GM13976 (cell line): ENCODE results near the gene SCUBE2.

Source experiments
- DNase-seq: peaks from one replicate; pipeline ENCODE4 v3.0.0; 2012; ENCODE audit warnings: low spot score
- in situ Hi-C: fragments of 300-500 bp; cut with MboI; formaldehyde crosslinking; loops from one replicate; pipeline ENCODE4 v1.12.0; 2022; ENCODE audit warnings: low sequenced_read_pairs, mixed read lengths, inconsistent platforms; ENCODE audit not compliant: unreplicated experiment
- TF ChIP-seq, protein P1 (sequence below): IDR thresholded peaks from 2 replicates; pipeline ENCODE4 v1.5.1; 2012; ENCODE audit warnings: borderline replicate concordance, mild to moderate bottlenecking; ENCODE audit not compliant: insufficient read depth; ENCODE audit errors: extremely low read depth, missing control alignments, control extremely low read depth

SCUBE2 gene

DNA sequence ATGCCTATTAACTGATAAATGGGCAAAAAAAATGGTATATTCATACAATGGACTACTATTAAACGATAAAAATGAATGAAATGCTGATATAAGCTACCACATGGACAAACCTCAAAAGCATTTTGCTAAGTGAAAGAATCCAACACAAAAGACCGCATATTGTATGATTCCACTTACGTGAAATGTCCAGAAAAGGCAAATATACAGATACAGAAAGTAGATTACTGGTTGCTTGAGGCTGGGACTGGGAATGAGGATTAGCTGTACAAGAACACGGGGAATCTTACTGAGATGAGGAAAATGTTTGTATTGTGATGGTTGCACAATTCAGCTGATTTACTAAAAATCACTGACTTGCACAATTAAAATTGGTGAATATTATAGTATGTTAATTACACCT is 8.8 kb downstream of the SCUBE2 start:
- TF ChIP-seq, protein P1, sequence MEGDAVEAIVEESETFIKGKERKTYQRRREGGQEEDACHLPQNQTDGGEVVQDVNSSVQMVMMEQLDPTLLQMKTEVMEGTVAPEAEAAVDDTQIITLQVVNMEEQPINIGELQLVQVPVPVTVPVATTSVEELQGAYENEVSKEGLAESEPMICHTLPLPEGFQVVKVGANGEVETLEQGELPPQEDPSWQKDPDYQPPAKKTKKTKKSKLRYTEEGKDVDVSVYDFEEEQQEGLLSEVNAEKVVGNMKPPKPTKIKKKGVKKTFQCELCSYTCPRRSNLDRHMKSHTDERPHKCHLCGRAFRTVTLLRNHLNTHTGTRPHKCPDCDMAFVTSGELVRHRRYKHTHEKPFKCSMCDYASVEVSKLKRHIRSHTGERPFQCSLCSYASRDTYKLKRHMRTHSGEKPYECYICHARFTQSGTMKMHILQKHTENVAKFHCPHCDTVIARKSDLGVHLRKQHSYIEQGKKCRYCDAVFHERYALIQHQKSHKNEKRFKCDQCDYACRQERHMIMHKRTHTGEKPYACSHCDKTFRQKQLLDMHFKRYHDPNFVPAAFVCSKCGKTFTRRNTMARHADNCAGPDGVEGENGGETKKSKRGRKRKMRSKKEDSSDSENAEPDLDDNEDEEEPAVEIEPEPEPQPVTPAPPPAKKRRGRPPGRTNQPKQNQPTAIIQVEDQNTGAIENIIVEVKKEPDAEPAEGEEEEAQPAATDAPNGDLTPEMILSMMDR = no peak
- DNase-seq = no peak
- in situ Hi-C loops = no loop called here

DNA sequence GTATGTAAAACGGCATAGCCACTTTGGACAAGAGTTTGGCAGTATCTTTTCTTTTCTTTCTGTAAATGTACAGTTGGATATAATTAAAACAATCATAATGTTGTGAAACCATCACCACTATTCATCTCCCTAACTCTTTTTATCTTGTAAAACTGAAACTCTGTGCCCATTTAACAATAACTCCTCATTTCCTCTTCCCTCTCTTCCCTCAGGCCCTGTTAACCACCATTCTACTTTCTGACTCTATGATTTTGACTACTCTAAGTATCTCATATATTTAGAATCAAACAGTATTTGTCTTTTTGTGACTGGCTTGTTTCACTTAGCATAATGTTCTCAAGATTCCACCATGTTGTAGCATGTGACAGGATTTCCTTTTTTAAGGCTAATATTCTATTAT is 10.2 kb downstream of the SCUBE2 start:
- DNase-seq = no peak
- TF ChIP-seq, protein P1 = no peak
- in situ Hi-C loops = no loop called here

DNA sequence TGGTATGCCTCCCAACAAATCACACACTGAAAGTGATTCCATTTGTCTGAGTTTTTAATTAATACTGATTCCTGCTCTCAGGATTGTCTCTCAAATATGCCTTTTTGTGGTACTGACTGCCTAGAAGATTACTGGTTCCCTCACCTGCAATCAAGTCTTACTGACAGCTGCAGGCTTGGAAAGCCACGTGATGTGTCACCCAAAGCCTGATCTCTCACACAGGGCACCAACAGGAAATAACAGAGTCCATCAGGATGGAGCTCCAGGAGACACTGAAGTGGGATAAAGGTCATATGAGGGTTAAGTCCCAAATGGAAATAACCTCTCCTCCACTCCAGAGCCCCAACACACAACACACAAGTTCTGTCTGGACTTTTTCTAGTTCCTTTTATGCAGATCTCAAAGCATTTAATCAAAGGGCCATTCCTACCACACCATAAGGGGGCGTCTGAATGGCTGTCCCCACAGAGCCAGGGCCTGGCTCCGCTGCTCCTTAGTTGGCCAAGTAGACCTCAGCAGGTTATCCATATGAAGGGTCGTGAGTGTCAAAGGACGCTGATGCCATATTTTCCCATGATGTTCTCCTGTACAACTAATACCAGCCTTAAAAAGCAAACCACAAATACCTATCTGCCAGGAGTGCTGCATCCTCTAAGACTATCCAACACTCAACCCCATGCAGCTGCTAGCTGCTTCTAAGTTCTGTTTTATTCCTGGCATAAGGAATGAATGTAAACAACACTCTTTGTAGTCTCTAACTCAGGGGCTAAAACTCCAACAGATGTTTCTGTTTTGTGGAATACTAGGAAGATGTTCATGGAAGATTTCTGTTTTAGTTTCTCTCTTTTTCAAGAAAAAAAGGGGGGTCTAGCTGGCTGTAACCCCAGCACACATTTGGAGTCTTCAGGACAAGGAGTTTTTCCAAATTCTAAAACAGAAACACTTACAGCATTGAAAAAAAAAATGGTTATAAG is 13.0 kb downstream of the SCUBE2 start:
- DNase-seq = no peak
- in situ Hi-C loops = no loop called here
- TF ChIP-seq, protein P1 = no peak

DNA sequence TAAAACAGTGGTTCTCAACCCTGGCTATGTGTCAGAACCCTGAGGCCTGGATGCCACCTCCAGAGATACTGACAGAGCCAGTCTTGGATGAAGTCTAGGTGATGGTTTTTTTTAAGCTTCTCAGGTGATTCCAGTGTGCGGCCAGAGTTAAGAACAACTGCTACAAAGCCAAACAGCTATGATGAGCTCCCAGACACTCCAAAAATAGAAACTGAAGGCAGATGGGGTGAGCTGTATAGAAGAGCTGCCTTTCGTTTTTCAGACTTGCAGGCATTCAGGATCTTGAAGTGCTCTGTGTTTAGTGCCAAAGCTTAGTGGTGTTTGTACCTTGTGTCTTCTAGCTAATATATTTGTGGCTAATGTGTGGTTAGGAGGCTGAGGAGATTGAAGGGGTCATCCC is 14.2 kb downstream of the SCUBE2 start:
- DNase-seq = no peak
- TF ChIP-seq, protein P1 = no peak
- in situ Hi-C loops = no loop called here

DNA sequence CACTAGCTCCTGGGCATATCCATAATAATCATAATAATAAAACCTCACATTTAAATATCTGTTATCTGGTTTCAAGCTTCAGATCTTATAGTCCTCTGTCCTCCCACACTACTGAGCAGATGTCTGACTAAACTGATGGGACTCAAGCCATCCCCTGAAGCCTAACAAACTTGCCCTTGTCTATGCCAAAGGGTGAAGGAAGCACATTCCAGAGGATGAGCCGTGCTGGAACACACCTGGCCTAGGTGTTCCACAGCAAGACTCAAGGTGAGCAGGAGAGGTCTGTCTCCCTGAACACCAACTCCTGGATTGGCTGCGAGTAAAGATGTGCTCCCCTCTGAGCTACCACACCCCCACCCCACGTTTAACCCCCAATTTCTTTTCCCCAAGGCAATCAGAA is 14.7 kb downstream of the SCUBE2 start:
- TF ChIP-seq, protein P1 = no peak
- in situ Hi-C loops = no loop called here
- DNase-seq = no peak

DNA sequence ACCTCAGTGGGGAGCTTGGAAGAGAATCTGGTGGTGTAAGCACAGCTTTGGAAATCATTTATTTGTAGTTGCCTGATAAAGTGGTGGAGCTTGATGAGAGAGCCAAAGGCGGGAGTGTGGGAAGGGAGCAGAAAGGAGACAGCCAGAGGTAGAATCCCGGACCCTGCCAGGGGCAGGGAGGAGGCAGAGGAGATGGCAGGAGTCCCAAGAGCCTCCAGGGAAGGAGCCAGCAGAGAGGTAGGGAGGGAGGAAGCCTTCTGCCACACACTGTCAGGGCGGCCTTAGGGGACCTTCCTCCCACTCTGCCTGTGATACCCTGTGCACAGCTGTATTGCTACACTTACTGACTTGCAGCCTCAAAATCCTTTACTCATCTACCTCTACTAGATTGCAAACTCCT is 15.4 kb downstream of the SCUBE2 start:
- in situ Hi-C loops = no loop called here
- no peak for DNase-seq
- TF ChIP-seq, protein P1 = no peak
